ENCODE data around the gene ACTG1. TPM values are rescaled to one million over a fixed set of nuclear protein-coding genes. Genes with fewer than 3 reads are reported as not detected.
A peak's percentile ranks its signal among the peaks of the same experiment; 100 is the strongest.

ACTG1 gene
- total RNA-seq, result 5,358 TPM

DNA sequence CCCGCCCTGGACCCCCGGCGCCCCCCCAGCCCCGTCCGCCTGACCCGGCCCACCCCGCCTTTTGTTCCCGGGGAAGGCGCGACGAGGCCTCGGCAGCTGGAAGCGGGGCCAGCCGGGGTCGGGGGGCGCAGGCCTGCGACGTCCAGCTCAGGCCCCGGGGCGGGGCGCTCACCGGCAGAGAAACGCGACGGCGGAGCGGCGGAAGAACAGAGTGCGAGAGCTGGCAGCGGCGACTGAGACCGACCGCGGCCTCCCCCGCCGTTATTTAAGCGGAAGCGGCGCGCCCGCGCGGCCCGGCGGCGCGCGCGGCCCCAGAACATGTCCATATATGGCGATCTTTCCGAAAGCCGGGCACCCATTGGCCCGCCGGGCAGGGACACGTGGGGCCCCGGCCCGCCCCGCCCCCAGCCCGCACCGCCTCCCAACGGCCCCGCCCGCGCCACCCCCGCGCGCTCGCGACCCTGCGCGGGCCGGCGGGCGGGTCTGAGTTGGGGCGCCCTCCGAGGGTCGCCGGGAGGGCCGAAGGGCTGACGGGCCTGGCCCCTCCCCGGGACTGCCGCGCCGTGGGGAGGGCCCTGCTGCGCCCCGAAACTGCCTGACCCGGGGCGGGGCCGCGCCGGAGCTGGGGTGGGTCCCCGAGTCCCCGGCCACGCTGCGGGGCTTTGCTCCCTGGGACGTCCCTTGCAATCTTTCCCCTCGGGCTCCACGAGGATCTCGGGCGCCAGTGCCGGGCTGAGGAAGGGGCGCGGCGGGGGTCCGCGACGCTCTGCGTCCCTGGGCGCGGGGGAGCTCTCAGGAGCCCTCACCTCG is at the start of gene ACTG1:
ACTG1 (minus strand) TSS at position 238 of the 810 bp plus-strand sequence. CDS start 445 bp downstream, outside the sequence.
- FAIRE-seq, result no peak

DNA sequence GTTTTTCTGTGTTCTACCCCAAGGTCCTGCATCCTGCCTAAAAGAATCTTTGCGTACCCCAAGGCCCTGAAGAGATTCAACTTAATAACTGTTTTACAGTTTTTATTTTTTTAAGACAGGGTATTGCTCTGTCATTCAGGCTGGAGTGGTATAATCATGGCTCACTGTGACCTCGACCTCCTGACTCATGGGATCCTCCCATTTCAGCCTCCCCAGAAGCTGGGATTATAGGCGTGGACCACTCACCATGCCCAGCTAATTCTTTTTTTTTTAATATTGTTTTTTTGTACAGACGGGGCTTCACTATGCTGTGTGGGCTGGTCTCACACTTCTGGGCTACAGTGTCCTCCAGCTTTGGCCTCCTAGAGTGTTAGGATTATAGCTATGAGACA is 48.9 kb upstream of the ACTG1 start:
- no peak for DNase-seq (ENCODE audit: low spot score in 2 of 2)
- FAIRE-seq, result no peak

More for the DNA sequence above, at the start of gene ACTG1:
- peak; percentile 98 to 99 for DNase-seq (ENCODE audit: low spot score in 2 of 2)

DNA sequence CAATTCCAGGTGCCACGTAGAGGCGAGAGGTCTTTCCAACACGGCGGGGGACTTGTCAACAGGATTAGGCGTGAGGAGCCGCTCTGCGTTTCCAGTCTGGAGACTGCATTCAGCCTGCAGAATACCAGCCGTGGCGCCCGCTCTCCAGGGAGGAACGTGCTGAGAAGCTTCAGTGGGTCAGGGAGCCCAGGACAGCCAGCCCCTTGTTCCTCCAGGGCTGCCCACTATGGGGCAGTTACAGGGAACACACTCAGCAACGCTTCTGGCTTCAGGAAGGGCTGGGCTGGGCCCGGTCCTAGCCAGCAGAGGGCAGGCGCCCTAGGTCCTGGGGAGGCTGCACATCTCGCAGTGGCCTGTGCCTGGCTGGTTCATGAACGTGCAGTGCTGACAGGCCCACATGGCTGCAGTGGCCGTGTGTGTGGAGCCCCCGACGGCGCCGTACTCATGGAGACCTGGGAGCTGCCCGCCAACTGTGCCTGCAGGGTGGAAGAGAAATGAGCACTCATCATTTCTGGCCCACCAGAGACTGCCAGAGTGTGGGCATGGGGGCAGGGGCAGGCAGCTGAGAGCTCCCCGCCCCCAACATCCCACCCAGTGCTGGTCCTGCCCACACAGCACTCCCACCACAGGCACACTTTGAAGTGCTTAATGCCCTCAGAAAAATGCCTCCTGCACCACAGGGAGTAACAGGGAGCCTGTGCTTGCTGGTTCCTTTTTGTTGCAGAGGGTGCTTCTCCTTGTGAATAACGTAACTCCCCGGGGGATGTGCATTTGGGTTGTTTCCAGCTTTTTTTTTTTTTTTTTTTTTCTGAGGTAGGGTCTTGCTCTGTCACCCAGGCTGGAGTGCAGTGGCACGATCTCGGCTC is 46.6 kb upstream of the ACTG1 start:
- DNase-seq (ENCODE audit: low spot score in 2 of 2), result no peak
- FAIRE-seq, result no peak

DNA sequence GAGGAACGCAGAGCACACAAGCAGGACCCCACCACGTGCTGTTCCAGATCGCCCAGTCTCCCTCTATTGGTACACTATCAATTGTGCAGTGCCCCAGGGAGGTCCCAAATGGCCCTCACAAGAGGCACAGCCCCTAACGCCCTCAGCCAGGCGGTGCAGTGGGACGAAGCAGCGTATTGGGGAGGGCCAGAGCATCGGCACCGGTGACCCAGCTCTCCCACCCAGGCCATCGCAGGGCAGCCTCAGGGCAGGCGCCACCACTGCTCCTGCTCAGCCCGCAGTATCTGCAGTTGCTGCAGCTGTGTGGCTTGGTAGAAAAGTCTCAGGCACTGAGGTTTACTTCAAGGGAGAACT is 45.5 kb upstream of the ACTG1 start:
- FAIRE-seq, result no peak
- DNase-seq (ENCODE audit: low spot score in 2 of 2), result no peak

DNA sequence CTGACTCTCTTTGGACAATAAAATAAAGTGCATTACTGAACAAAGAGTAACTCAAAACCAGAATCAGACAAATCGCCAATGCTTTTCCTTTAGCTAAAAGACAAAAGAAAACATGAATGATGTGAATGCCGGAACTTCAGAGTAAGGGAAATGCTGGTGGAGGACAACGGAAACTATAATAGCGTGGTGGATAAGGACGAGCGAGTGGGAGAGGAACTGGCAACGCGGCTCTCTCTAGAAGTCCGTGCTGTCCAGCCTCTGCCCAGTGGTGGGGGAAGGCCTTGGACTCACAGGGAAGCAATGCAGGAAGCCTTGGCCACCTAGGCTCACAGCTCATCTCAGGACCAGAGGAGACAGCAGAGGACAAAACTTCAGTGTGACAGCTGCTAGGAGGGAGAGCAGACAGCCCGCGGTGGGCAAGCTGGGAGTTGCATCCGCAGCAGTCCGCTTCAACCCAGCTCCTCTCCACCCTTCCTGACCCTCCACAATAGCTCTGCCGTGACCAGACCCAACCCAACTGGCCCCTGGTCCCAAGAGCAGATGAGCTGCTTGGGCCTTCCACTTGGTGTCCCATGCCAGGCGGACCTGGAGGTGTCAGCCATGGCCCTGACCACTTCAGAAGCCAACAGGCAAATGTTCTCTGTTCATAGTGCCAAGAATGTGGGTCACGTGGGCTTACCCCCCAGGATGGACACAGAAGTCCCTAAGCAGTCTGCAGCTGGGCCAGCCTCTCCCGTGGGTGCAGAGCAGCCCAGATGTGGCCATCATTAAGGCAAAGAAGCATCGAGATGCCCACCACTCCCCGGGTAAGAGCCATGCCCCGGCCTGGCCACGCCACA is 44.9 kb upstream of the ACTG1 start:
- FAIRE-seq (no peak), DNase-seq (ENCODE audit: low spot score in 2 of 2) (no peak)

DNA sequence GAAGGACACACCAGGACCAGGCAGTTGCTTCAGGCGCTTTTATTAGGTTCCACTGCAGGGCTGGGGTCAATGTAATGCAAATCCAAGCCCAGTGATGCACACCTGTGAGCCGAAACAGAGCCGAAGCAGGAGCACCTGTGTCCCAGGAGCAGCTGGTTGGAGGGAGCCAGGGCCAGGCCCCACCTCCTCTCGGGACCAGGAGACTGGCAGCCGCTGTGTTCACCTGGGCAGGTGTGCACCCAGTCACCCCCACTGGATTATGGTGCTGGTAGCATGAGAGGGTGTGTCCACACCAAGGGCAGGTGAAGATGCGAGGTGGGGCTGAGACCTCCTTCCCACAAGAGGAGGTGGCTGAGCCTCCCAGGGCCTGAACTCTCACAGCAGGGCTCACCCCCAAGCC is 44.3 kb upstream of the ACTG1 start:
- FAIRE-seq, result no peak
- DNase-seq (ENCODE audit: low spot score in 2 of 2), result no peak

DNA sequence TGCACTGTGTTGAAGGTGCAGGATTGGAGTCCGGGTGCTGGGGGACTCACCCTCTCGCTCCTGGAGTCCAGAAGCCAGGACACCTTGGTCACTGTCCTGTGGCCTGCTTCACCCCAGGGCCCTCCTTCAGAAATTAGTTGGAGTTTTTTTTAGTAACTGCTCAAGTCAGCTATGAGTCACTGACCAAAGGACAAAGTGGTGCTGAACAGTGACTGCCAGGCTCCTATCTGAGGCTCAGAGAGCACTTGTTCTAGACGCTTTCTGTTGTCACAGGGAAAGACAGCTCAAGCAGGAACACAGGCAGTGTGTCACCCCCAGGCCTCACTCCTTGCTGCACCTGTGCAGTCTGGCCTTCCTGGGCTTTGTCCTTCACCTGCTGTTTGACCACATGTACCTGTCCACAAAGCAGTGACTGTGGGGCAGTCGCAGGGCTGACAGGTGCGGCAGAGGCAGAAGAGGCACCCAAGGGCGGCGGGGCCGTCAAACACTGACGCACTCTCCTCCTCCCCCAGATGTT is 43.6 kb upstream of the ACTG1 start:
- FAIRE-seq (no peak), DNase-seq (ENCODE audit: low spot score in 2 of 2) (no peak)

DNA sequence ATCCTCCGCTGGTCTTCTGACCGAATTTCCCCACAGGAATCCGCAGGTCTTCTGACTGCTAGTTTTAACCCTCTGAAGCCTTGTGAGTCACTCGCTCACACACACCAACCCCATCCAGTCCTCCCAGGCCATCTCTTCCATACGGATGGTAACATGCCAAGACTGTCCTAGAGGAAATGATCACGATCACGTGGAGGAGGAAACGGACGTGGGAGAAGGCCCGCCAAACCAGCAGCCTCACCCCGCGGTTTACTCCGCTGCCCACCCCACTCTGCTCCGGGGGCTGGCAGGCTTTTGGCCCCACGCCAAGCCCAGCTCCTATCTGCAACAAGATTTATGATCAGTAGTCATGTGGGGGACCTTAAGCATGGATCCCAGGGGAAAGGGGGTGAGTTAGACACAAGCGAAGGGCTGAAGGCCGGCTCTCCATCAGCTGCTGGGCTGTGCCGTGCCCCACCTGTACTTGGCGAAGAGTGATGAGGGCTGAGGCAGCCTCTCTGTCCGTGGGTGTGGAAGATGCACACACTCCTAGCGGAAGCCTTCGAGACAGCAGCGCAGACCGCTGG is 41.1 kb upstream of the ACTG1 start:
- no peak for DNase-seq (ENCODE audit: low spot score in 2 of 2)

DNA sequence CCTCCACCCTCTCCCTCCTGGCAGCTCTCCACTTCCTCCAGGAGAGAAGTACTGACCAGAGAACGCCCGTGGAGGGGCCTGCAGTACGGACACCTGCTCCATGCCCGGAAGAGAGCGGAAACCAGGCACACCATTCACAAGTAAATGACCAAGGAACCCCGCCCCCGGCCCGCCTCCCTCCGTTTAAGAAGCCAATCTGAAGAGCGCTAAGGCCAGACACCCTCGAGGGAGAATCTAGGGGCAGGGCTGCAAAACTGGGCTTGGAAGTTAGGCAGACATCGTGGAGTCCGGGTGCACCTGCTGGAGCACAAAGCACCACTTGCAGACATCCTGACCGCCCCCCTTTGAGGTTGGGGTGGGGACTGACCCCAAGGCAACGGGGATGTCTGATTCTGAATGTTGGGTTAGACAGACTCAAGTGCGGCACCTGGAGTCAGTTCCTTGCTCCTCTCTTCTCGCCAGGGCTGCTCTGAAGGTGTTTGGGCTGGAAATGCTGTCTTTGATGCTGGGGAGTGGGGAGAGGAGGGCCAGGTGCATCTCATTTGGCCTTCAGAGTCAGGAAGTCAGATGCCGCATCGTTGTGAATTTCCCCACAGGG is 40.5 kb upstream of the ACTG1 start:
- DNase-seq (ENCODE audit: low spot score in 2 of 2), result peak in 1 of 2 donors; percentile 73
- FAIRE-seq, result no peak

More for the DNA sequence above, 41.1 kb upstream of the ACTG1 start:
- FAIRE-seq, result no peak

DNA sequence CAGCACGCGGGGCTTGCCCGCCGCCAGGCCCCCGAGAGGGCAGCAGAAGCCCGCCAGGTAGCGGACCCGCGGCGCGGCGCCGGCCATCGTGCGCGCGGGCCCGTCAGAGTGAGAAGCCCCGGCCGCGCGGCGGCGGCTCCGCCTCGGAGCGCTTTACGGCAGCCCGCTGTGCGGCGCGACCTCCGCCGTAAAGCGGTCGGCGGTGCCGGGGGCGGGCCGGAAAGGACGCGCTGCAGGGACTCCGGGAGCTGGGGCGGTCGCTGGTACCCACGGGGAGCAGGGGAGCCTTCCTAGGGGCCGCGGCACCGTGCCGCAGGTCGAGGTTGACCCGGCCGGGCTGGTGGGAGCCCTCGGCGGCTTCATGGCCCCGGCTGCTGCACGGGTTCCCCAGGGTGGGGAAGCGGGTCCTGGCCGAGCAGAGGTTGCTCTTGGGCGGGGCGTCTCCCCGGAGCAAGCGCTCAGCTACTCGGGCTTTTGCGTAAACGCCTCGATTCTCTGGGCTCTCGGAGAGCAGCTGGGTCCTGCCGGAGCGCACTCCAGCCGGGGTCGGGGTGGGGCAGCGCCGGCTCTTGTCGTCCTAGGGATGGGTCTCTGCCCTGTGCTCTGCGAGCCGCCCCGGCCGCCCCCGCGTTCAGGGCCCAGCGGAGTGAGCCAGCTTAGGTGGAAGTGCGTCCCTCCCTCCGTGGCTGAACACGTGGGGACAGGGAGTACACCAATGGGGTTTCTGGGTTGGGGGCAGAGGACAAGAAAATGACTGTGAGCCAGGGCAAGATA is 39.8 kb upstream of the ACTG1 start, which contains the start of gene FAAP100:
FAAP100 (minus strand) TSS at position 110 of the 774 bp plus-strand sequence; CDS start at position 87, 23 bp downstream.
- DNase-seq (ENCODE audit: low spot score in 2 of 2) (peak; percentile 96 to 97), FAIRE-seq (no peak)

DNA sequence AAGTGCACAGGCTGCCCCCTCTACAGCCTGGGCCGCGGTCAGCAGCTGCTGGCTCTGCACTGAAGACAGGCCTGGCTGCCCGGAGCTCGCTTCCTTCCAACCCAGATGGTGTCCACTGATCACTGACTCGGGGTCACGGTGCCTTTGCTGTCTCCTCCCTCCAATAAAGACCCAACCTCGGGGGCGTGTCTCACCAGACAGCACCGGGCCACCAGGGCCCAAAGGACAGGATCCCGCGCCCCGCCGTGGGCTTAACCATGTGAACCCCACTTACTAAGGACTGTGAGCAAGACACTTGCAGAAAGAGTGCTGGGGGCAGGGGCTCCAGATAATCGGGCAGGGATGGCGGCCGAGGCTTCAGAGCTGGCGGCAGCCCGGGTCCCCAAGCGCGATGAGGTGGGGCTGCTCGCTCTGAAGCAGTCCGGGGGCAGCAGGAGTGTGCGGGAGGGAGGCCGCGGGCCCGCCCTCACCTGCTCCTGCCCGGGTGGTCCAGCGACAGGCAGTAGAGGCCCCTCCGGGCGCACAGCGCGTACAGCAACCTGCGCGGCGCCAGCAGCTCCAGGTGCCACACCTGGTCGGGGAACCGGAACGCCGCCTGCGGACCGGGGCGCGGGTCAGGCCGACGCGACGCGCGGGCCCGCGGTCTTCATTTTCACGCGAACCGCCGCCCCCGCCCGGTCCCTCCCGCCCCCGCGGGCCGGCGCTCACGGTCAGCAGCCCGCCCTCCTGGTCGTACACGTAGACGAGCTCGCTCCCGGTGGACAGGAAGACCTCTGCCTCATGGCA is 39.1 kb upstream of the ACTG1 start:
- FAIRE-seq (no peak), DNase-seq (ENCODE audit: low spot score in 2 of 2) (no peak)

DNA sequence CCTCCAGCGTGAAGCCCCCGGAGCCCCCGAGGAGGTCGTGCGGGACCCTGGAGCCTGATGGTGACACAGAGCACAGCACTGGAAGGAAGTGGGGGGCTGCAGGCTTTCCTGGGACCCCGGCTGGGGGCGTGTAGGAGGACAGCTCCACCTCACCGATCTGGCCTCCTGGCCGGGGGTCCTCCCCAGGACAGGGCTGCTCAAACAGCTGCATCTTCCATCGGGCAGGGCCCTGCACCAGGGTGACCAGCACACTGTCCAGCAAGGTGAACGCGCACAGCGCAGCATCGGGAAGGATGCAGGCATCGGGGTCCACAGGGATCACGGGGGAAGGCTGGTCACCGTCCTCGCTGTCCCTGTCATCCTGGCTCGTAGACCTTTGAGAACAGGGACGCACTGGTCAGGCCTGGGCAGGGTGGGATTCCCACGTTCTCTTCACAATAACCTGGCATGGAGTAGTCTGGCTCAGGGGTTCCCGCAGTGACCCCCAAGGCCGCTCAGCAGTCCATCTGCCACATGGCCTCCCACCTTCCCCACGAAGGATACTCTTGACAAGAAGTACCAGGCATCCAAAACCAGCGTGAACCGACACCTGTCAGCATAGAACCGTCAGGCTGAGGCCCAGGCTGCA is 38.3 kb upstream of the ACTG1 start:
- DNase-seq (ENCODE audit: low spot score in 2 of 2) (no peak), FAIRE-seq (no peak)

DNA sequence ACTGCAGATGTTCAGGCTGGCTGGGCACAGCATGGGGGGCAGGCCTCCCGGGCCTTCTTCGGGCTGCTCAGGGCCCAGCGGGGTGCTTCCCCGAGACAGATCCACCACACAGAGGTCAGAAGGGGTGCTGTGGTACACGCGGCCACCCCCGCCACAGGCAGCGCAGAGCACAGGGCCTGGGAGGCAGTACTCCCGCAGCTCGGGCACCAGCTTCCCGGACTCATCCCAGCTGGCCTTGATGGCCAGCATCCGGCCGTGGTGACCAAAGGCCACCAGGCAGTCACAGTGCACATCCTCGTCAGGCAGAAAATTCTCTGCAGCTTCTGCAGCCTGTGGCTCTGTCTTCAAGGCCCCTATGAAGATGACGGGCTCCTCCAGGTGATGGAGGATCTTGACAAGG is 37.7 kb upstream of the ACTG1 start:
- DNase-seq (ENCODE audit: low spot score in 2 of 2), result no peak
- no peak for FAIRE-seq

DNA sequence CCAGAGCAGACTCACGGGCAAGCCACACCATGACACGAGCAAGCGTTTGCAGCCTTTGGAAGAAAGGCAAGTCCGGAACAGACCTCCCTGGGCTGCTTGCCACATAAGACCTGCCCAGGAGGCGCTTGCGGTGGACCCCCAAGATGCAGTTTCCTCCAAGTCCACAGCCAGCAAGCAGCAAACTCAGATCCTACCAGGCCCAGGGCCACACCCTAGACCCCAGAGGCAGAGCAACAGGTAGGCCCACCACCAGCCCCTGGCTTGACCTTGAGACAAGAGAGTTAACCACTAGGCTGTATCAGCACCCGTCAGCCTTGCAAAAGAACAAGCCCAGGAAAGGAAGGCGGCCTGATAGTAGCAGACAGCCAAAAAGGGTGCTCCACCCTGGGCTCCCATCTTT is 37.2 kb upstream of the ACTG1 start:
- DNase-seq (ENCODE audit: low spot score in 2 of 2), result no peak
- no peak for FAIRE-seq

DNA sequence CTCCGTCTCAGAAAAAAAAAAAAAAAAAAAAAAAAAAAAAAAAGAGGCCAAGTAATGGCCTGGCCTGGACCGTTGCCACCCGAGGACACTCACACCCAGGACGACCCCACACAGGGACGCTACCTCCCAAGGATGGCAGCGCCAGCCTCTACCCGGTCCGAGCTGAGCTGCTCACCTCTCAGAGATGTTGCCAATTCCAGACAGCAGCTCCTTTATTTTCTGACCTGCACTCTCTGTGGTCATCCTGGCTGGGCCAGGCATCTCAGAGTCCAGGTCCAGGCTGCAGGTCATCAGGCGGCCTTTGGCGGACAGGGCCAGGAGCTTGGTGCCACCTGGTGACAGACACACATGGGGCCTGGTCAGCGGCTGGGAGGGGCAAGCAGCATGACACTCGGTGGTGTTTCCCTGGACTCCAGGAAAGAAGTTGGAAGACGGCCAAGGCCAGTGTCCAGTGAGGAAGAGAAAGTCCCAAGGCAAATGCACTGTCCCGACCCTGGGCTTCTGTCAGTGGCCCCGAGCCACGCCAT is 36.5 kb upstream of the ACTG1 start:
- DNase-seq (ENCODE audit: low spot score in 2 of 2) (no peak), FAIRE-seq (no peak)

DNA sequence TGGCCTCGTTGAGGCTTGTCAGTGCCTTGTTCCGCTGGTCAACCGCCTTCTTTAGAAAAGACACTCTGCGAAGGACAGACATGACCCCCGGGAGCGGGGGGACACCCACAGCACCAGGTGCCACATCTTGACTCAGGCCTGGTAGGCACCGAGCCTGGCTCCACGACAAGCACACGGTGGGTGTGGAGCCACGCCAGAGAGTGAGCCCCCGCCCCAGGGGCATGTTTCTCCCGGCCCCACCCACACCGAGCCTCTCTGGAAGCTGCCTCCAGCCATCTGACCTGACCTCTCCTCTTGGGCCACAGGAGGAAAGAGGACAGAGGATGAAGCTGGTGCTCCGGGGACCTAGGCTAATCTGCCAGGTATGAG is 35.0 kb upstream of the ACTG1 start:
- no peak for FAIRE-seq

DNA sequence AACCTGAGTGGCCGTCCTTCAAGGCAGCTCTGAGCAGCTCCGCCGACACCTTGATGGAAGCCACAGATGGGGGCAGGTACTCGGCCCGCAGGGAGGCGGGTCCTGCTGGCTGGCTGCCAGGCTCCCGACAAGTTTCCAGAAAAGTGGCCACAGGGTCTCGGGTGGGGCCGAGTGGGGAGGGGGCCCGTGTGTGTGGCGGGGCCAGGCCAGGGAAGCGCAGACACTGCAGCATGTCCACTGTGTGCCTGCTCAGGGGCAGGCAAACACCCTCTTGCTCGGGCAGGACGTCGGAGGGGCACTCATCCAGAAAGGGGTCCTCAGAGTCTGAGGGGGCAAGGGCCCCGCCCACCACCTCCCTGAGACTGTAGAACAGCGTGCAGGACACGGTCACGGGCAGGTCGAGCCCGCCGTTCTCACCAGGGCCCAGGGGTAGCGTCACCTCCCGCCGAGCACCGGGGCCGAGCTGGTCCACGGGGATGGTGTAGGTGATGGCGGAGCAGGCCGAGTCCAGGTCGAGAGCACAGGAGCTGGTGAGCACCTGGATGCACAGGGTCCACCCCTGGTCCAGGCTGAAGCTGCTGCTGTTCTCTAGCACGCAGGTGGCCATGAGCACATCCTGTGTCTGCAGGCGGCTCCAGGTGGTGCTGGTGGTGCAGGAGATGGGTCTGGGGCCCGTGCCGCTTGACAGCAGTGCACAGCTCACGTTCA is 34.5 kb upstream of the ACTG1 start:
- no peak for DNase-seq (ENCODE audit: low spot score in 2 of 2)
- no peak for FAIRE-seq

More for the DNA sequence above, 35.0 kb upstream of the ACTG1 start:
- no peak for DNase-seq (ENCODE audit: low spot score in 2 of 2)
